COLO668 (cell line): Measurements from ENCODE around the gene NME8.

Source experiments
- DNase-seq: peaks from one replicate; lab custom pipeline; 2025; ENCODE audit not compliant: unreplicated experiment; lab: John Stamatoyannopoulos, UW

NME8 gene

GRCh38 chr7:37933018-37933566 is 84.7 kb downstream of the NME8 start:
- DNase-seq: no peak

GRCh38 chr7:37942934-37943610 is 94.7 kb downstream of the NME8 start:
- DNase-seq: no peak

- DNase-seq: no peak
Measured at GRCh38 chr7:37943905-37944736, 95.7 kb downstream of the NME8 start.

DNA sequence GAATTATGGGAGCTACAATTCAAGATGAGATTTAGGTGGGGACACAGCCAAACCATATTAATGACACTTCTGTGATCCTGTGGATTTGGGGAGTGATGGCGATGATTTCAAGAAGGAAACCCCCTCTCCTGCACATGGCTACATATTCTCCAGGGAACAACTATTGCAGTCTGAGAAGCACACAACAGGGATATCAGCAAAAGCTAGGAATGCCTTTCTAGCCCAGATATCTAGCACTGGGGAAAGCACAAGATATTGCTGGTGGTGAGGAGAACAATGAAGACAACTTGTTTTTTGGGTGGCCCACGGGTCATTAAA is 96.3 kb downstream of the NME8 start:
- DNase-seq: no peak

DNA sequence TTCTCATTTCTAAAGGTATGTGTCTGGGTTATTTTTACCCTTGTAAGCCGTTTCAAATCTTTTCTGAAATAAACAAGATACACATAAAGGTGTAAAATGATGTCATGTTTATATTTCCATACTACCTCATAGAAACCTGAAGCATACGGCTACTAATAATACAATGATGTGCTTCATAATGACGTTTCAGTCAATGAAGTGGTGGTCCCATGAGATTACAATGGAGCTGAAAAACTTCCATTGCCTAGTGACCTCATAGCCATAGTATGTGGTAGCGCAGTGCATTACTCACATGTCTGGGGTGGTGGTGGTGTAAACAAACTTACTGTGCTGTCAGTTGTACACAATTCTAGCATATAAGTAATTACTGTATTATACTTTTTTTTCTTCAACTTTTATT is 96.9 kb downstream of the NME8 start:
- no peak for DNase-seq

GRCh38 chr7:37947138-37947940 is 98.9 kb downstream of the NME8 start:
- no peak for DNase-seq

DNA sequence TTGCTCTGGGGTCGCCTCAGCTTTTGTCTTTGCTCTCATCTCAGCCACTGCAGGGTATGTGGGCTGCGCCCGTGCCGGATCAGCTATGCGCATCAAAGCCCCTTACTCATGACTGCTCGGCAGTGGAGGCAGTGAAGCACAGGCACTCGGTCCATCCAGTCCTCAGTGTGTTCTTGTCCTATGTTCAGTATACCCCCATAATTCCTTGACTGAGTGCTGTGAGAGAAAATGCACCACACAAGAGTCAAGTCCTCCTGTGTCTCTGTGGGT is 99.5 kb downstream of the NME8 start:
- DNase-seq: no peak
